Measurements from ENCODE around the gene CXCR5.
A peak's percentile ranks its signal among the peaks of the same experiment; 100 is the strongest.
"Not testable (repeated sequence)": the region's sequence is repeated elsewhere in the genome, so short reads cannot be mapped to it uniquely, and the experiment has no call there.

The CXCR5 gene

GRCh38 chr11:118883368-118884071, at the start of gene CXCR5:
TSS of gene CXCR5 (plus strand) at chr11:118883892. CDS start at chr11:118883942, 50 bp downstream.
- DNase-seq, result peak; percentile 58 to 84

- DNase-seq, result peak in 1 of 2 donors; percentile 38
These were observed 49.2 kb upstream of the CXCR5 start for GRCh38 chr11:118834427-118835028.

- DNase-seq, result no peak
These were observed 45.8 kb upstream of the CXCR5 start for GRCh38 chr11:118837868-118838267.

GRCh38 chr11:118838905-118839553, 44.7 kb upstream of the CXCR5 start:
- peak in 1 of 2 donors; percentile 16 for DNase-seq

GRCh38 chr11:118841469-118842242, 42.0 kb upstream of the CXCR5 start:
- DNase-seq, result peak; percentile 38 to 71

- DNase-seq, result no peak
These were observed 41.3 kb upstream of the CXCR5 start for GRCh38 chr11:118842369-118842768.

- not testable (repeated sequence) for DNase-seq
These were observed 40.8 kb upstream of the CXCR5 start for GRCh38 chr11:118842843-118843242.

- no peak for DNase-seq
These were observed 40.1 kb upstream of the CXCR5 start for GRCh38 chr11:118843565-118843964.

GRCh38 chr11:118845369-118845768, 38.3 kb upstream of the CXCR5 start:
- no peak for DNase-seq

- DNase-seq, result no peak
These were observed 37.3 kb upstream of the CXCR5 start for GRCh38 chr11:118846181-118846935.

- DNase-seq, result no peak
These were observed 33.9 kb upstream of the CXCR5 start for GRCh38 chr11:118849825-118850224.

GRCh38 chr11:118851970-118852369, 31.7 kb upstream of the CXCR5 start:
- DNase-seq, result no peak

- DNase-seq, result no peak
These were observed 30.0 kb upstream of the CXCR5 start for GRCh38 chr11:118853678-118854077.

GRCh38 chr11:118856314-118856713, 27.4 kb upstream of the CXCR5 start:
- DNase-seq, result no peak

GRCh38 chr11:118857385-118857784, 26.3 kb upstream of the CXCR5 start:
- no peak for DNase-seq

- no peak for DNase-seq
These were observed 23.7 kb upstream of the CXCR5 start for GRCh38 chr11:118859973-118860372.

- no peak for DNase-seq
These were observed 15.0 kb upstream of the CXCR5 start for GRCh38 chr11:118868659-118869058.

- peak; percentile 48 to 55 for DNase-seq
These were observed 13.0 kb upstream of the CXCR5 start for GRCh38 chr11:118870396-118871343.

- peak; percentile 48 to 73 for DNase-seq
These were observed 11.3 kb upstream of the CXCR5 start for GRCh38 chr11:118872403-118872821.

- no peak for DNase-seq
These were observed 9.9 kb upstream of the CXCR5 start for GRCh38 chr11:118873804-118874203.

- no peak for DNase-seq
These were observed 7.4 kb upstream of the CXCR5 start for GRCh38 chr11:118876286-118876685.
